Stimulated activated CD8-positive, alpha-beta memory T cell treated with anti-CD3 and anti-CD28 coated beads, Interleukin-4, amount 100 ng/mL, for 24 hours (primary cell): ENCODE measurements around the gene OSBPL5.
"Not testable (repeated sequence)": the region's sequence is repeated elsewhere in the genome, so short reads cannot be mapped to it uniquely, and the experiment has no call there.

Experiments used
- DNase-seq: peaks from one replicate; pipeline ENCODE4 v3.0.0-alpha.2; 2020; ENCODE audit warnings: low read depth

OSBPL5 gene

DNA sequence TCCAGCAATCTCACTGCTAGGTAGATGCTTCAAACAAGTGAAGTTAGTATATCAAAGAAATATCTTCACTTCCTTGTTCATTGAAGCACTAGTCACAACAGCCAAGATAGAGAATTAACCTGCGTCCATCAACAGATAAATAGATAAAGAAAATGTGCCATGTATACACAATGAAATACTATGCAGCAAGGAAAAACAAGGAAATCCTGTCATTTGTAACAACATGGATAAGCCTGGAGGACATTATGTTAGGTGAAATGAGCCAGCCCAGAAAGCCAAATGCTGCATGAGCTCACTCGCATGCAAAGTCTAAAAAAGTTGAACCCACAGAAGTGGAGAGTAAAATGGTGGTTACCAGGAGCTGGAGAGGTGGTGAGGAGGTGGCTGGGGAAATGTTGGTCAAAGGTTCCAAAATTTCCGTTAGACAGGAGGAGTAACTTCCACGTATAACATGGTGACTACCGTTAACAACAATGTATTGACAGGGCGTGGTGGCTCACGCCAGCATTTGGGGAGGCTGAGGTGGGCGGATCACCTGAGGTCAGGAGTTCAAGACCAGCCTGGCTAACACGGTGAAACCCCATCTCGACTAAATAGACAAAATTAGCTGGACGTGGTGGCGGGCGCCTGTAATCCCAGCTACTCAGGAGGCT is 84.3 kb downstream of the OSBPL5 start:
- DNase-seq: no peak

DNA sequence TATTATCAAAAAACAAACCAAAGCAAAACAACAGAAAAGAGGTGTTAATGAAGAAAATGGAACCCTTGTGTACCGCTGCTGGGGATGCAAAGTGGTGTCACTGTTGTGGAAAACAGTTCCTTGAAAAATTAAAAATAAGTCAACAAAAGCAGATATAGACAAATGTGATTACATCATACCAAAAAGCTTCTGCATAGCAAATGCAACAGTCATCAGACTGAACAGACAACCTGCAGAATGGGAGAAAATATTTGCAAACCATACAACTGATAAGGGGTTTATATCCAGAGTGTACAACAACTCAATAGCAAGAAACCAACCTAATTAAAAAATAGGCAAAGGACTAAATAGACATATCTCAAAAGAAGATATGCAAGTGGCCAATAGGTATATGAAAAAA is 85.0 kb downstream of the OSBPL5 start:
- no peak for DNase-seq

DNA sequence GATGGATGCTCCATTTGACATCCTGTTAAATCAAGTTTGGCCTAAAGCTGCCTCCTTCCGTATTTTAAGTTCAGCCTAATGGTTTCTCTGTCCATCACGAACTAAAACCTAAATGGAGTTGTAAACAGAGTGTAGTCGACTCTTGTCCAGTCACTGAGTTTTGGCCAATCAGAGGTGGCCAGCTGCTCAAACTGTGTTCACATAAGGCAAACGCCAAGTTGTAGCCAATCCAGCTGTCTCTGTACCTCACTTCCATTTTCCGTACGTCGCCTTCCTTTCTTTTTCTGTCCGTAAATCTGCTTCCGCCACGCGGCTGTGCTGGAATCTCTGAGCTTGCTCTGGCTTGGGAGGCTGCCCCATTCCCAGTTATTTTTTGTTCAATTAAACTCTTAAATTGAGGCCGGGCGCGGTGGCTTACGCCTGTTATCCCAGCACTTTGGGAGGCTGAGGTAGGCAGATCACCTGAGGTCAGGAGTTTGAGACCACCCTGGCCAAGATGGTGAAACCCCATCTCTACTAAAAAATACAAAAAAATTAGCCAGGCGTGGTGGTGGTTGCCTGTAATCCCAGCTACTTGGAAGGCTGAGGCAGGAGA is 87.2 kb downstream of the OSBPL5 start:
- DNase-seq: no peak

DNA sequence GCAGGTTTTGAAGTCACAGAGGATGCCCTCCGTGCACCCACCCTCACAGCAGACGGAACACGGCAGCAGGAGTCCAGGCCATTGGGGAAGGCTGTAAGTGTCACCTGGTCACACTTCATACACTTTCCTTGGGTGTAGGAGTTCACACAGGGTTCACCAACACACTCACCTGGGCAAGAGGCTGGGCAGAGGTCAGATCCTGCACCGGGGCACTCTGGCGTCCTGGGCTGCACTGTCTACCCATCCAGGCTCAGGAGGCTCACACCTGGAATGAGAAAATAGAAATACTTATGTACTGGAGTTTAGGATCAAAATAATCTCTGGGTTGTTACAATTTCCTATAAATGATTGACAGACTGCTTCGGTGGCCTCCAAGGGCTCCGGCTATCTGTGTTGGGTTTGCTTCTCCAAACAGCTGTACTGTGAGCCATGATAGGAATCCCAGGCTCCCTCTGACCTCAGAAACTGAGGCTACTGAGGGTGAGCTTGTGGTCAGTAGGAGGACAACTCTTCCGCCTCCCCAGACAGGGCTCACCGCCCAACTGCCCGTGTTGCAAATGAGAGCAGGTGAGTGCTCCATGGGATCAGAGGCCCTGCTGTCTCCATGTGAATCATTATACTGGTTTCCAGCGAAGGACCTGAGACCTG is 87.8 kb downstream of the OSBPL5 start:
- no peak for DNase-seq

DNA sequence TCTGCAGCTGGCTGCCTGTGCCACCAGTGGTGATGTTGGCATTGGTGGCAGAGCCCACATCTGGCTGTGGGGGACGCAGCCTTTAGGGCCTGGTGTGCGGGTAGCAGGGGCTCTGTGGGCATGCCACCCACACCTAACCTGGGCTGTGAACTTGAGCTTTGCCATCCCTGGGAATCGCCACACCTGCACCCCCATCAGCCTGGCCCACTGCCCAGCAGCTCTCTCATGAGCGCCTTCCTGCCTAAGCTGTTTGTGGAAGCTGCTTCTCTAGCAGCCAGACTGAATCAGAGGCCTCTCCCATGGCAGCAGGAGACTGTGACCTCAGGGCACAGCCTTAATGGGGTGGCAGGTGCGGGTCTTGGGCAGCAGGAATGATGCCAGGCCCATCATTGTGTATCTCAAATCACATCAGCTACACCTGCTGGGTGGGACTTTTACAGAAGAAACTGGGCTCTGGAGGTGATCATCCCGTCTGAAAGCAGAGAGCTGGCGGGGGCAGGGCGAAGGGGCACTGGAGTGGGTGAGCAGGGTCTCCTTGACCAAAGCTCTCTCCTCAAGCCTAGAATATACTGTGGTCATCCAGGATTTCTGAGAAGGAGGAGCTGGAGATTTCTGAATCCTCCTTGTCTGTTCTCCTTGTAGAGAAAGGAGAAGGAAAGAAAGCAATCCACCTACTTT is 90.1 kb downstream of the OSBPL5 start:
- no peak for DNase-seq

DNA sequence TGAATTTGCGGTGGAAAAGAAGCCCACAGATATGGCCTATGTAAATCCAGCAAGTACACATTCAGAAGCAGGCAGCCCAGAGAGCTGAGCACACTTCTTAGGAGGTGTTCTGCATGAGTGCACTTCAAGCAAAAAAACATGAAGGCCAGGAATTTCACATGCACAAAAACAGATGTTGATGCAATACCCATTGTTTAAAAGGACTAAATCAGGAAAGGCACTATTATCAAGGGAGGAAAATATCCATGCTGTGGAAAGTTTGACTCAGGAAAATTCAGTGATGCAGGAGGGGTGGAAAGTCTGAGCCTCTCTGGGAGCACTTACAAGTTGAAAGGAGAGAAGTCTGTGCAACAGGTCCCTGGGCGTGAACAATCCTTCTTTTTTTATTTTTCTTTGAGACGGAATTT is 92.1 kb downstream of the OSBPL5 start:
- no peak for DNase-seq

DNA sequence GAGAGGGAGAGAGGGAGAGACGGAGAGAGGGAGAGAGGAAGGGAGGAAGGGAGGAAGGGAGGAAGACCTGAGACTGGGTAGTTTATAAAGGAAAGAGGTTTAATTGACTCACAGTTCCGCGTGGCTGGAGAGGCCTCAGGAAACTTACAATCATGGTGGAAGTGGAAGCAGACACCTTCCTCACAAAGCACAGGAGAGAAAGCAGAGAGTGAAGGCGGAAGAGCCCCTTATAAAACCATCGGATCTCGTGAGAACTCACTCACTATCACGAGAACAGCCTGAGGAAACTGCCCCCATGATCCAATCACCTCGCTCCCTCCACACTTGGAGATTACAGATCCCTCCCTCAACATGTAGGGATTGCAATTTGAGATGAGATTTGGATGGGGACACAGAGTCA is 95.7 kb downstream of the OSBPL5 start:
- DNase-seq: no peak

DNA sequence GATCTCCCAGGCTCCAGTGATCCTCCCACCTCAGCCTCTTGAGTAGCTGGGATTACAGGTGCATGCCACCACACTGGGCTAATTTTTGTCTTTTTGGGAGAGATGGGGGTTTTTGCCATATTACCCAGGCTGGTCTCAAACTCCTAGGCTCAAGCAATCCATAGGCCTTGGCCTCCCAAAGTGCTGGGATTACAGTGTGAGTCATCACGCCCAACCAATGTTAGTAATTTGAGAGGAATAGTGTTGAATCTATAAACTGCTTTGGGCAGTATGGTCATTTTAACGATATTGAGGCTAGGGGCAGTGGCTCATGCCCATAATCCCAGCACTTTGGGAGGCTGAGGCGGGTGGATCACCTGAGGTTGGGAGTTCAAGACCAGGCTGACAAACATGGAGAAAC is 98.8 kb downstream of the OSBPL5 start:
- DNase-seq: not testable (repeated sequence)

DNA sequence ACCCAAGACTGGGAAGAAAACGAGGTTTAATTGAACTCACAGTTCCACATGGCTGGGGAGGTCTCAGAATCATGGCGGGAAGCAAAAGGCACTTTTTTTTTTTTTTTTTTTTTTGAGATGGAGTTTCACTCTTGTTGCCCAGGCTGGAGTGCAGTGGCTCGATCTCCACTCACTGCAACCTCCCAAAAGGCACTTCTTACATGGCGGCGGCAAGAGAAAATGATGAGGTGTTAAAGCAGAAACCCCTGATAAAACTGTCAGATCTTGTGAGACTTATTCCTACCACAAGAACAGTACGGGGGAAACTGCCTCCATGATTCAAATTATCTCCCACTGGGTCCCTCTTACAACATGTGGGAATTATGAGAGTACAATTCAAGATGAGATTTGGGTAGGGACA is 100.4 kb downstream of the OSBPL5 start:
- not testable (repeated sequence) for DNase-seq

DNA sequence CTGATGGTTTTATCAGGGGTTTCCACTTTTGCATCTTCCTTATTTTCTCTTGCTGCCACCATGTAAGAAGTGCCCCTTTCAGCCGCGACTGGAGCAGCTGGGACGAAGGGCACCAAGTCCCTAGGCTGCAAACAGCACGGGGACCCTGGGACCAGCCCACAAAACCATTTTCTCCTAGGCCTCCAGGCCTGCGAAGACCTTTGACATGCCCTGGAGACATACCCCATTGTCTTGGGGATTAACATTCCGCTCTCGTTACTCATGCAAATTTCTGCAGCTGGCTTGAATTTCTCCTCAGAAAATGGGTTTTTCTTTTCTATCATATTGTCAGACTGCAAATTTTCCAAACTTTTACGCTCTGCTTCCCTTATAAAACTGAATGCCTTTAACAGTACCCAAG is 101.2 kb downstream of the OSBPL5 start:
- DNase-seq: not testable (repeated sequence)

DNA sequence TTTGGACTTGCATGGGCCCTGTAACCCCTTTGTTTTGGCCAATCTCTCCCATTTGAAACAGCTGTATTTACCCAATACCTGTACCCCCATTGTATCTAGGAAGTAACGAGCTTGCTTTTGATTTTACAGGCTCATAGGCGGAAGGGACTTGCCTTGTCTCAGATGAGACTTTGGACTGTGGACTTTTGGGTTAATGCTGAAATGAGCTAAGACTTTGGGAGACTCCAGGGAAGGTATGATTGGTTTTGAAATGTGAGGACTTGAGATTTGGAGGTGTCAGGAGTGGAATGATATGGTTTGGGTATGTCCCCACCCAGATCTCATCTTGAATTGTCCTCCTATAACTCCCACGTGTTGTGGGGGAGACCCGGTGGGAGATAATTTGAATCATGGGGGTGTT is 101.7 kb downstream of the OSBPL5 start:
- not testable (repeated sequence) for DNase-seq

DNA sequence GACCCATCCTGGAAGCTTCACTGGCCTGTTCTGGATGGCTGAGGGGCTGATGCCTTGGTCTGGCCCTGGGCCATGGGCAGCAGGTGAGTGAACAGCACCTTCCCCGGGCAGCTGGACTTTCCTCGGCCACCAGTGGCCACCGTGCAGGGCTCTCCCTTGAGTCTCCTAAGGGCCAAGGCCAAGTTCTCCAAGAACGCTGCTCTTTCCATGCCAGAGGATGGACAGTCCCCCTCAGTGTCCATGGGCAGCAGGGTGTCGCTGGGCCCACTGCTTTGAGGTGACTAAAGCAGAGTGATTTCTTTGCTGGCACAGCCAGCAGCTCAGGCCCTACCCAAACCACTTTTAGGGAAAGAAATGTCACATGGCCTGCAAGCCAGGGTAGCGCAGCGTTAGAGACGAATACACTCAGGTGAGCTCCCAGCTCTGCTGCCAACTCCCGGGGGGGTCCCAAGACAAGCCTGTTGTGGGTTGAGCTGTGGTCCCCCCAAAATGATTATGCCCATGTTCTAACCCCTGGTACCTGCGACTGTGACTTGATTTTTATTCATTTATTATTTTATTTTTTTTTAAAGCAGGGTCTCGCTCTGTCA is 104.6 kb downstream of the OSBPL5 start:
- DNase-seq: no peak

DNA sequence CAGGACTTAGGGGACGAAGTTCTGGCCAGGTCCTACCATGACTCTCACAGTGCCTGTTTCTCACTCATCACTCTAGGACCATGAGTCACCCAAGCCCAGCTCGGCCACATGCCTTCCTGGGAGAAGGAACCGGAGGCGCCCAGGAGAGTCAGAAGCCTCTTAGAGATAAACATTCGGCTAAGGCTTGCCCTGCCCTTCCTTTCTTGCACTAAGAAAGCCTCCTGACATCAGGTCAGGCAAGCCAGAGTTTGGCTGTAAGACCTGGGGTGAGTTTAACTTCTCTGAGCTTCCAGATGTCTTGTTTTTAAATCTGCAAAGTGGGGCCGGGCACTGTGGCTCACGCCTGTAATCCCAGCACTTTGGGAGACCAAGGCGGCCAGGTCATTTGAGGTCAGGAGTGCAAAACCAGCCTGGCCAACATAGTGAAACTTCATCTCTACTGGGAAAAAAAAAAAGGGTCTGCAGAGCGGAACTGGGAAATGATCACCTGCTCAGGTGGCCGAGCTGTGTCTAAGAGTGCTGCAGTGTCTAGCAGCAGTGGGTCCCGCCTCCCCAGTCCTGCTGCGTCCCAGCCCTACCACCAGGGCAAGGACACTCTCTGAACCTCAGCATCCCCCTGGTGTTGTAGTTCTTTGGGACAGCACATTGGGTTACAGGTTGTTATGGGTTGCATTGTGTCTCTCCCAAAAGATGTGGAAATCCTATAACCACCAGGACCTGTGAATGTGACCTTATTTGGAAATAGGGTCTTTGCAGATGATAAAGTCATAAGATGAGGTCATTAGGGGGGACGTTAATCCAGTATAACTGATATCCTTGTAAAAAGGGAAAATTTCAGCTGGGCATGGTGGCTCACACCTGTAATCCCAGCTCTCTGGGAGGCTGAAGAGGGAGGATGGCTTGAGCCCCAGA is 106.1 kb downstream of the OSBPL5 start:
- no peak for DNase-seq

DNA sequence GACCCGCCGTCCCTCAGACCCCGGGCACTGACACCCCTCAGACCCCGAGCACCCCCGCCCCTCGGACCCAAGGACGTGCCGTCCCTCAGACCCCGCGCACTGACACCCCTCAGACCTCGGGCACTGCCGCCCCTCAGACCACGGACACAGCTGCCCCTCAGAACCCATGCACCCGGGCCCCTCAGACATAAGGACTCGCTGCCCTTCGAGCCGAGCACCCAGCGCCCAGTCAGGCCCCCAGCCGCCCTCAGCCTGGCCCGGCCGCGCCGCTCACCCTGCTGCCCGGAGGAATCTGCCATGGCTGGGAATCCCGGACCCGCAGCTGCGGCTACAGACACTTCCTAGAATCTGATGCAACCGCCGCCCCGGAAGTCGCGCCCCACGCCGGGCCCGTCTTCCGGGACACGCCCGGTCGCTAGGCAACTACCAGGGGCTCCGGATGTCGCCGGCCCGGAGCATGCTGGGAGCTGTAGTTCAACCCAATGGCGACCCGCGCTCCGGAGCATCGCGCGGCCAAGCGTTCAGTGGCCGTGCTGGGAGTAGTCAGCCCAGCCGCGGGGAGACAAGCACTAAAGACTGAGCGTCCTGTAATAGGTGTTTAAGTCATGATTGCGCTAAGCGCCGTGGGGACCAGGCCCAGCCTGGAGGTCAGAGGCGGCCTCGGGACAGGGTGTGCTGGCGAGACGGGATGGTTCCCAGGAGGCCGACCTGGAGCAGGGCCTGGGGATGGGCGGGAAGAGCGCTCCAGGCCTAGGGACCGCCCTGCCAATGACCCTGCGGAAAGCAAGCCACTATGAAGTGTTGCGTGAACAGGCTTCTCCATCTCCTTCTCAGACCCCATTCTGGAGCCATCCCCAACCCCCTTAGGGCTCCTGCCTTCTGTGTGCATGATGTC is 107.8 kb downstream of the OSBPL5 start, which contains the start of gene CARS1:
Gene CARS1, minus strand, starts transcription at position 355 of the 895 bp plus-strand sequence. Its CDS starts 56 bp downstream, at position 299.
- peak; percentile 92 for DNase-seq

DNA sequence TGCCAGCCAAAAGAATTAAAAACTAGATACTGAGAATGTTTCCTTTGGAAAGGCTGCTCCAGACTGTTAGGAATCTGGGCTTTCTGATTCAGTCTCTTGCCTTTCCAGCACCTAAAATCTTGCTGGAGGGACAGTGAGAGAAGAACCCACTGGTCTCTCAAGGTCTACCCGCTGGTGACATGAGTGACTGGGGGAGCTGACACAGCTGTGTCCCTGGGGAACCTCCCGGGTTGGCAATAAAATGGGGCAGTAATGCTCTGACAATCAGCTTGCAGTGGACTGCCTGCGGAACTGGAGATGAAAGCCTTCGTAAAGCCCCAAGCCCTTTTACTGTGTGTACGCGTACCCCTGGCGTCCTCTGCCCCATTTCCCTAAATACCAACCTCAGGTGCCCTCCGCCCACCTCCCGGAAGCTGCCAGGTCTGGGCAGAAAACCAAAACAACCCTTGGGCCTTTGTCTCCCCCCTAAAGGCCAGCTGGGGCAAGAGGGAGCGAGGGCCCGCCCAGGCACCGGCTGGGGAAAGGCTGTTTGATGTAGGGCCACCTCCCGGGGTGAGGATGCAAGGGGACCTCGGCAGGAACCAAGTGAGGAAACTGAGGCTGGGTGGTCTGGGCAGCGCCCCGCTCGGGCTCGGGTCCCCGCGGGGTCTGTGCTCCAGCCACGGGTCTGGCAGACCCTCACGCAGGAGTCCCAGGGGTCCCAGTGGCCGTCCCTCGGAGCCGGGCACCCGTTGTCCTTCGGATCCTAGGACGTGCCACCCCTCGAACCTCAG is 108.6 kb downstream of the OSBPL5 start:
- DNase-seq: no peak

DNA sequence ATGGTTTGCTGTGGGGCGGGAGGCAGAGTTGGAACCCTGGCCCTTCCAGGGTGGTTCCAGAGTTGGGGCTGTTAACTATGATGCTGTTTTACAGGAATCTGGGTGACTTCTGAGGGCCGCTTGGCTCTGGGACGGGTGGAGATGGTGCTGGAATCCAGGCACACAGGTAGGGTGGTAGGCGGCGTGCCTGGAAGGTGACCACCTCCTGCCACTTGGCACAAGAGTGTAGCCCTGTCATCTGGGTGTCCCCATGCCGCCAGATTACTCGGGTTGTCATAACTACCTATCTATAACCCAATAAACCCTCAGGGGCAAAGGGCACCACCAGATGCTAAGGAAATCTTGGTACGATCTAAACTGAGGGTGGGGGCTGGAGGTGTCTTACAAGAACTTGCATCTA is 109.2 kb downstream of the OSBPL5 start:
- DNase-seq: no peak

DNA sequence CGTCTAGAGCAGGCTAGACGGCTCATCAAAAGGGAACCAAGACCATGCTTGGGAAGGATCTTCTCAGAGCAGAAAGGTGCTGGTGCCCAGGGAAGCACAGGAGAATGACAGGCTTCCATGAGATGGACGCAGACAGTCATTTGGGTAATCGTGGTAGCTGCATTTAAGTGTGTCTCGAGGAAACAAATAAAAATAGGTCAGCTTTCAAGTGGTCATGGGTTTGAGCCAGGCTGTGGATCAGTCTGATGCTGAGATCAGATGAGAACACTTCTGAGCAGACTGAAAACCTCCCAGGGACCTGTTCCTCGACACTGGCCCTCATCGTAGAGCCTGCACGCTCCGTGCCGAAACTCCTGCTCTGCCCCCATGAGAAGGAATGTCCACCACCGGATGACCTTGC is 112.5 kb downstream of the OSBPL5 start:
- DNase-seq: no peak

DNA sequence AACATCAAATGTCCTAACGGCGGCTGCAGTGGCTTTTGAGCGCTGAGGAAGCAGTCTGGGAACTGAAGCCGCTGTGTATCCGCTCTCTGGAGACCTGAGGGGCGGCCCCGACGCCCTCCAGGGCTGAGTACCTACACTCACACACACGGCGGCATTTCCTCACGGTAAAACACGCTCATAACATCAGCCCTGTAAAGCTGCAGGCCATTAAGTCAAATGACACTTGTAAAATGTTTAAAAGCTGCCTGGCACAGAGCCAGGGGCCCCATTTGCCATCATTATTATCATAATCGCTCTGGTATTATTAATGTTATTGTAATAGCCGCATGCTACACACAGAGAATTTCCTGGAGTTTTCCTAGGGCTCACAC is 113.0 kb downstream of the OSBPL5 start:
- no peak for DNase-seq

DNA sequence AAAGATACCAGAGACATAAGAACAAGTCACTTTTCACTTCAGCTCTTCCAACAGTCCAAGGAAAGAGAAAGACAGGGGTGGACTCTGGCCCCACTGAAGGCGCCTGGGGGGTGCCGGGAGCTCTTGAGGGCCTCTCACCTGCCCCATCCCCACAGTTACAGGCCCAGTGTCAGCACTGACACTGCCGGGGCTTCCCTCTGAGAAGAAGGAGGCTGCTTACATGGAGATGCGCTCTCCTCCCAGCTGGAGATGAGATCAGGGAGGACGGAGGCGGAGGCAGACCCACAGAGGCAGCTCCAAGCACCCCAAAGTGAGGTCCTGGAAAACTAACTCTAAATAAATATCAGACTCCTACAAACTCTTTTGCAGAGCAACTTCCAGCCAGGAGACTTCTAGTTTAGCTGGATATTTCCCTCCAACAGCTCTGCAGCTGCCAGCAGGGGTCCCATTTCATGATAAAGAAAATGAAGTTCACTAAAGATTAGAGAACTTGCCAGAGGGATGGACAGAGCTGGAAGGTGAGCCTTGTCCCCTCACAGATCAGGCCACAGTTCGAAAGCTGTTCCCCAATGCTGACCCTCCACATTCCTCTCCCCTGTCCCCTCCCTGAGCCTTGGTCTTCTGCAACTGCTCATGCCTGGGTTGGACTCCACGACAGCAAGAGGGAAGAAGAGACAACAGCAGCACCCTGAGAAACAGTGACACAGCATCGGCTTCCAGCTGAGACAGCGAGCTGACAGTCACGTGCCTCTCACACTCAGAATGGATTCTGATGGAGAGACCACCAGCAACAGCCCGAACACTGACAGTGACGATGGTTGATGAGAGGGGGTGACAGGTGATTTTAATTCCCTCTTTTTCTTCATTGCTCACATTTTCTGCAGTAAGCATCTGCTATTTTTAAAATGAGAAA is 113.7 kb downstream of the OSBPL5 start:
- DNase-seq: no peak
